Thymus (tissue), 11 donors: ENCODE measurements around the gene IRF4. TPM values are rescaled to one million over a fixed set of nuclear protein-coding genes. Genes with fewer than 3 reads are reported as not detected.

Experiments used
- DNase-seq, 9 donors: peaks; one replicate each; pipeline ENCODE4 v3.0.0-alpha.2; 2013; ENCODE audit warnings: low spot score in 9 of 9, low read depth in 6 of 9, missing footprints in 1 of 9
- H3K27ac ChIP-seq, 2 donors: one replicate each; pipeline ENCODE4 v1.5.1; 2013; ENCODE audit warnings: control low read depth in 1 of 2, low read depth in 1 of 2, low read length in 1 of 2, mild to moderate bottlenecking in 1 of 2, moderate library complexity in 1 of 2
- H3K27me3 ChIP-seq, 2 donors: one replicate each; pipeline ENCODE4 v1.5.1; 2013; ENCODE audit warnings: low read length in 1 of 2; ENCODE audit not compliant: control insufficient read depth in 2 of 2, insufficient read depth in 1 of 2
- H3K36me3 ChIP-seq, 2 donors: one replicate each; pipeline ENCODE4 v1.5.1; 2013; ENCODE audit warnings: low read length in 1 of 2, mild to moderate bottlenecking in 1 of 2, moderate library complexity in 1 of 2; ENCODE audit not compliant: control insufficient read depth in 2 of 2, insufficient read depth in 2 of 2
- H3K4me1 ChIP-seq, 2 donors: one replicate each; pipeline ENCODE4 v1.5.1; 2013; ENCODE audit warnings: low read length in 2 of 2; ENCODE audit not compliant: control insufficient read depth in 2 of 2, insufficient read depth in 2 of 2
- H3K4me3 ChIP-seq, 2 donors: one replicate each; pipeline ENCODE4 v1.5.1; 2013; ENCODE audit warnings: low read length in 2 of 2, control low read depth in 1 of 2, mild to moderate bottlenecking in 1 of 2
- H3K9me3 ChIP-seq, 2 donors: one replicate each; pipeline ENCODE4 v1.5.1; 2013; ENCODE audit warnings: low read length in 1 of 2, mild to moderate bottlenecking in 1 of 2; ENCODE audit not compliant: control insufficient read depth in 2 of 2, insufficient read depth in 1 of 2
- WGBS: extraction: QIAGEN DNeasy Blood & Tissue Kit; methylation state at CpG from one replicate; pipeline ENCODE4 v1.1.7; 2013; 5-methylcytosine and 5-hydroxymethylcytosine counted together
- polyA plus RNA-seq: library from polyadenylated mRNA; stranded (reverse); fragments of 200-250 nt; gene quantifications from one replicate; pipeline ENCODE4 v1.2.3, GENCODE V29; 2013
- total RNA-seq: library from RNA; stranded (reverse); fragments of 120-200 nt; gene quantifications from one replicate; pipeline ENCODE4 v1.2.4, GENCODE V29; 2013
- donor health status: healthy.

The IRF4 gene
- total and polyA plus RNA-seq, 2 donors: 7.5 to 7.6 TPM

GRCh38 chr6:438634-439170, 47.1 kb downstream of the IRF4 start:
- 96% methylated on average over 12 of the region's 12 CpGs for WGBS
- H3K9me3 ChIP-seq: no peaks in the 10 kb centered on the region
- no peak for DNase-seq

GRCh38 chr6:439641-440167, 48.2 kb downstream of the IRF4 start:
- DNase-seq: no peak
- Histone ChIP-seq H3K9me3 (no peaks in the 10 kb centered on the region), H3K4me1 (peaks cover 6 to 14% of the 10 kb centered on the region in 2 donors), H3K36me3 (no peaks in the 10 kb centered on the region), H3K27me3 (no peaks in the 10 kb centered on the region), H3K27ac (no peak overlapping the region), H3K4me3 (no peak overlapping the region)
- WGBS: 87% methylated on average over 9 of the region's 9 CpGs

More at GRCh38 chr6:438634-439170, 47.1 kb downstream of the IRF4 start:
- peaks cover 4 to 15% of the 10 kb centered on the region in 2 donors for H3K4me1 ChIP-seq
- no peak overlapping the region for H3K27ac ChIP-seq
- H3K36me3 ChIP-seq: no peaks in the 10 kb centered on the region
- no peaks in the 10 kb centered on the region for H3K27me3 ChIP-seq
- no peak overlapping the region for H3K4me3 ChIP-seq

DNA sequence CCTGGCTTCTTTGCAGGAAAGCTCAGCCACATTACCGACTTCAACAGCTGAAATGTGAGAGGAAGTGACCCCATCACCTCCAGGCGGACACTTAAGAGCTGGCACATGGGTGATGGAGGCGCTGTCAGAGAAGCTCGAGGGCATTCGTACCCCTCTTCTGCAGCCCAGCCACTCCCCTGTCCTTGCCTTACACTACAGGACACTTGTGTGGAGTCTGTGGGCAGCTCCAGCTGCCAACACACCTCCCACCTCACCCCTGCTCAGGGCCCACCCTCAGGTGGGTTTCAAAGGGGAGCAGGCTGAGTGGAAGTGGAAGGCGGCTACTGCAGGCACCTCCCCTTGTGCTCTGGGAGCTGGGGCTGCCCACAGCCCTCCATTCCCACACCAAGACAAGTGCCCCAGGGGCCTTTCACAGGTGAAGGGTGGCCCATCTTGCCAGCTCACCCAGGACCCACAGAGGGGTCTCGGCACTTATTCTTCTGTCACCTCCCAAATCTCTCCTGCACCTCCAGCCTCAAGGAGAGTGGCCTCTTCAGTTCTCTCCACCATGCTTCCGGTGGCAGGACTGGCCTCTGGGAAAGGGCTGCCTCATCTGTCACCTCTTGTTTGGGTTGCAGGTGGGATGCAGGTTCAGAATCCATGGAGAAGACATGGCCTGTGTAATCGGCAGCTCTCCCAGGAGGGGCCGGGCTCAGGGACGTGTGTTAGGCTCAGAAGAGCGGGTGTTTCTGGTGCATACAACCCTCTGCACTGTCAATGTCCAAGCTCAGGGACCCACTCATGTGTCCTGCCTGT, 49.8 kb downstream of the IRF4 start:
- Histone ChIP-seq H3K9me3 (no peaks in the 10 kb centered on the region), H3K27me3 (no peaks in the 10 kb centered on the region), H3K27ac (no peak overlapping the region), H3K4me1 (peaks cover 9 to 22% of the 10 kb centered on the region in 2 donors), H3K4me3 (no peak overlapping the region), H3K36me3 (no peaks in the 10 kb centered on the region)
- 93% methylated on average over 12 of the region's 12 CpGs for WGBS
- no peak for DNase-seq

- H3K4me1 ChIP-seq: peaks cover 18 to 37% of the 10 kb centered on the region in 2 donors
- no peak for DNase-seq
- H3K36me3 ChIP-seq: no peaks in the 10 kb centered on the region
- WGBS: 88% methylated on average over 19 of the region's 19 CpGs
- no peak overlapping the region for H3K27ac ChIP-seq
- H3K27me3 ChIP-seq: no peaks in the 10 kb centered on the region
- H3K9me3 ChIP-seq: no peaks in the 10 kb centered on the region
- no peak overlapping the region for H3K4me3 ChIP-seq
These were observed 52.1 kb downstream of the IRF4 start for GRCh38 chr6:443621-444159.

GRCh38 chr6:444653-445275, 53.2 kb downstream of the IRF4 start:
- DNase-seq: peak in 6 of 9 donors; percentile 16 to 71 (median 42)

GRCh38 chr6:445571-446417, 54.2 kb downstream of the IRF4 start:
- Histone ChIP-seq H3K4me3 (no peak overlapping the region), H3K27me3 (no peaks in the 10 kb centered on the region), H3K9me3 (no peaks in the 10 kb centered on the region), H3K4me1 (peaks cover 18 to 37% of the 10 kb centered on the region in 2 donors), H3K36me3 (no peaks in the 10 kb centered on the region), H3K27ac (peak overlapping the region in 1 of 2 donors; percentile 42)
- no peak for DNase-seq
- 94% methylated on average over 11 of the region's 11 CpGs for WGBS

More at GRCh38 chr6:444653-445275, 53.2 kb downstream of the IRF4 start:
- Histone ChIP-seq H3K27me3 (no peaks in the 10 kb centered on the region), H3K9me3 (no peaks in the 10 kb centered on the region), H3K36me3 (no peaks in the 10 kb centered on the region), H3K4me1 (peaks cover 18 to 37% of the 10 kb centered on the region in 2 donors), H3K4me3 (no peak overlapping the region), H3K27ac (no peak overlapping the region)
- 50% methylated on average over 18 of the region's 18 CpGs for WGBS

GRCh38 chr6:446418-447366, 55.1 kb downstream of the IRF4 start:
- 77% methylated on average over 28 of the region's 28 CpGs for WGBS
- Histone ChIP-seq H3K27ac (peak overlapping the region in 1 of 2 donors; percentile 83), H3K4me3 (no peak overlapping the region), H3K36me3 (no peaks in the 10 kb centered on the region), H3K9me3 (no peaks in the 10 kb centered on the region), H3K4me1 (peaks cover 18 to 37% of the 10 kb centered on the region in 2 donors), H3K27me3 (no peaks in the 10 kb centered on the region)
- peak in 7 of 9 donors; percentile 32 to 71 (median 39) for DNase-seq
